H1 (cell line): ENCODE data around the gene OR13C2. TPM values are rescaled to one million over a fixed set of nuclear protein-coding genes. Genes with fewer than 3 reads are reported as not detected.

Experiments
- CTCF ChIA-PET: fragments of 300-600 bp; sonication (Branson Sonifier 250); formaldehyde crosslinking; loops from one replicate; lab custom pipeline; 2021; ENCODE audit not compliant: partially characterized antibody; lab: Charles Lee
- POLR2A ChIA-PET: fragments of 300-600 bp; sonication (Branson Sonifier 250); formaldehyde crosslinking; loops from one replicate; lab custom pipeline; 2021; ENCODE audit warnings: inconsistent platforms; ENCODE audit not compliant: partially characterized antibody; lab: Charles Lee
- DNase-seq, 2 experiments: peaks; one replicate each; pipeline versions ENCODE4 v3.0.0 to v3.0.0-alpha.2; 2010 to 2022; ENCODE audit warnings: low spot score in 2 of 2, low read depth in 1 of 2, mixed read lengths in 1 of 2
- FAIRE-seq: peaks from 2 replicates; lab custom pipeline; 2011; peaks lifted over from hg19 to GRCh38; lab: Jason Lieb, UNC
- H2AFZ ChIP-seq: 2 replicates; pipeline ENCODE4 v1.8.1; 2012; ENCODE audit warnings: low read length, inconsistent platforms
- H2AK5ac ChIP-seq: 2 replicates; pipeline ENCODE4 v1.6.1; 2013; ENCODE audit warnings: low read depth, low read length
- H2BK120ac ChIP-seq: replicated peaks from 2 replicates; pipeline ENCODE3; 2013; ENCODE audit warnings: low read depth, low read length, inconsistent platforms
- H2BK12ac ChIP-seq: 2 replicates; pipeline ENCODE4 v1.6.1; 2013; ENCODE audit warnings: low read depth, low read length
- H2BK15ac ChIP-seq: 2 replicates; pipeline ENCODE4 v1.6.1; 2013; ENCODE audit warnings: low read length
- H2BK20ac ChIP-seq: 2 replicates; pipeline ENCODE4 v1.6.1; 2013; ENCODE audit warnings: low read length
- H2BK5ac ChIP-seq: 2 replicates; pipeline ENCODE4 v1.6.1; 2013; ENCODE audit warnings: low read depth, low read length
- H3K14ac ChIP-seq: 2 replicates; pipeline ENCODE4 v1.6.1; 2013; ENCODE audit warnings: inconsistent platforms; ENCODE audit not compliant: insufficient read length
- H3K18ac ChIP-seq: 2 replicates; pipeline ENCODE4 v1.6.1; 2013; ENCODE audit warnings: low read length; ENCODE audit errors: extremely low read depth
- H3K23ac ChIP-seq: 2 replicates; pipeline ENCODE4 v1.6.1; 2013; ENCODE audit warnings: inconsistent platforms; ENCODE audit not compliant: insufficient read length
- H3K23me2 ChIP-seq: 2 replicates; pipeline ENCODE4 v1.6.1; 2013; ENCODE audit warnings: low read depth, low read length
- H3K27ac ChIP-seq: 2 replicates; pipeline ENCODE4 v1.6.1; 2011; ENCODE audit warnings: low read depth, low read length, inconsistent platforms
- H3K27me3 ChIP-seq, 4 experiments: replicated peaks in 1 of 4; 1 replicate in 1 of 4; 2 replicates in 3 of 4; pipeline versions ENCODE4 v1.6.1 to v1.8.1; 2011 to 2013; ENCODE audit warnings: low read length in 3 of 4, mild to moderate bottlenecking in 3 of 4, inconsistent platforms in 2 of 4, mixed read lengths in 2 of 4, moderate library complexity in 1 of 4; ENCODE audit not compliant: control insufficient read depth in 3 of 4, insufficient read depth in 3 of 4; ENCODE audit errors: extremely low read depth in 1 of 4
- H3K36me3 ChIP-seq, 4 experiments: 2 replicates each; pipeline versions ENCODE4 v1.6.1 to v1.8.1; 2011 to 2013; ENCODE audit warnings: mild to moderate bottlenecking in 4 of 4, low read length in 3 of 4, moderate library complexity in 2 of 4, control low read depth in 1 of 4, inconsistent platforms in 1 of 4; ENCODE audit not compliant: insufficient read depth in 4 of 4, control insufficient read depth in 2 of 4
- H3K4ac ChIP-seq: replicated peaks from 2 replicates; pipeline ENCODE3; 2013; ENCODE audit warnings: low read length, low read depth, mixed read lengths, inconsistent platforms; ENCODE audit not compliant: insufficient read length
- H3K4me1 ChIP-seq, 4 experiments: replicated peaks in 1 of 4; 1 replicate in 1 of 4; 2 replicates in 3 of 4; pipeline versions ENCODE4 v1.6.1 to v1.8.1; 2011 to 2013; ENCODE audit warnings: low read length in 3 of 4, inconsistent platforms in 2 of 4, mixed read lengths in 1 of 4; ENCODE audit not compliant: insufficient read depth in 4 of 4, control insufficient read depth in 3 of 4
- H3K4me2 ChIP-seq, 2 experiments: 2 replicates each; pipeline versions ENCODE4 v1.6.1 to v1.8.1; 2011 to 2013; ENCODE audit warnings: low read depth in 2 of 2, low read length in 2 of 2, control low read depth in 1 of 2, inconsistent platforms in 1 of 2, mild to moderate bottlenecking in 1 of 2; ENCODE audit not compliant: insufficient read depth in 1 of 2
- H3K4me3 ChIP-seq, 4 experiments: fragments of 200-600, 300-600 bp in 1 of 4; sonication (generic), shearing (Covaris generic), sonication (Bioruptor Twin) in 1 of 4; 2 replicates each; pipeline versions ENCODE4 v1.5.1 to v1.8.1; 2011 to 2016; ENCODE audit warnings: low read length in 4 of 4, low read depth in 3 of 4, control low read depth in 2 of 4, inconsistent platforms in 2 of 4, mild to moderate bottlenecking in 2 of 4, mixed read lengths in 1 of 4, moderate library complexity in 1 of 4; ENCODE audit not compliant: insufficient read depth in 2 of 4; ENCODE audit errors: extremely low read depth in 1 of 4
- H3K56ac ChIP-seq: replicated peaks from 2 replicates; pipeline ENCODE3; 2013; ENCODE audit warnings: low read depth, mild to moderate bottlenecking, mixed read lengths, low read length, inconsistent platforms; ENCODE audit not compliant: insufficient read length
- H3K79me1 ChIP-seq: 2 replicates; pipeline ENCODE4 v1.6.1; 2013; ENCODE audit warnings: low read depth, low read length, control low read depth
- H3K79me2 ChIP-seq, 2 experiments: 2 replicates each; pipeline versions ENCODE4 v1.6.1 to v1.8.1; 2012 to 2013; ENCODE audit warnings: low read length in 2 of 2, mild to moderate bottlenecking in 2 of 2, inconsistent platforms in 1 of 2; ENCODE audit not compliant: insufficient read depth in 2 of 2, control insufficient read depth in 1 of 2
- H3K9ac ChIP-seq, 4 experiments: replicated peaks in 1 of 4; 1 replicate in 1 of 4; 2 replicates in 3 of 4; pipeline versions ENCODE4 v1.6.1 to v1.8.1; 2011 to 2013; ENCODE audit warnings: low read depth in 3 of 4, low read length in 3 of 4, control low read depth in 2 of 4, mild to moderate bottlenecking in 2 of 4, moderate library complexity in 2 of 4, inconsistent platforms in 1 of 4; ENCODE audit errors: extremely low read depth in 1 of 4
- H3K9me3 ChIP-seq, 2 experiments: 2 replicates each; pipeline versions ENCODE4 v1.6.1 to v1.8.1; 2012 to 2013; ENCODE audit warnings: mild to moderate bottlenecking in 2 of 2, moderate library complexity in 2 of 2, control low read depth in 1 of 2, inconsistent platforms in 1 of 2, low read depth in 1 of 2, low read length in 1 of 2, mixed read lengths in 1 of 2; ENCODE audit not compliant: insufficient read depth in 2 of 2
- H4K20me1 ChIP-seq, 2 experiments: replicated peaks in 1 of 2; 2 replicates each; pipeline versions ENCODE3 to v1.8.1; 2011 to 2013; ENCODE audit warnings: inconsistent platforms in 2 of 2, low read length in 2 of 2, mild to moderate bottlenecking in 1 of 2; ENCODE audit not compliant: insufficient read depth in 2 of 2, control insufficient read depth in 1 of 2
- H4K5ac ChIP-seq: 2 replicates; pipeline ENCODE4 v1.6.1; 2013; ENCODE audit warnings: low read length, low read depth, mixed read lengths, inconsistent platforms; ENCODE audit not compliant: insufficient read length
- H4K8ac ChIP-seq: 2 replicates; pipeline ENCODE4 v1.8.0; 2013; ENCODE audit warnings: mild to moderate bottlenecking, moderate library complexity, low read length, inconsistent platforms; ENCODE audit not compliant: insufficient read depth; ENCODE audit errors: extremely low read depth
- H4K91ac ChIP-seq: replicated peaks from 2 replicates; pipeline ENCODE3; 2013; ENCODE audit warnings: low read length, mixed read lengths, inconsistent platforms; ENCODE audit not compliant: insufficient read length
- CHD1 ChIP-seq: IDR thresholded peaks from 2 replicates; pipeline ENCODE4 v1.6.1; 2012; ENCODE audit warnings: low read depth, low read length, improper control_type of control experiment
- CHD2 ChIP-seq: IDR thresholded peaks from 2 replicates; pipeline ENCODE4 v1.6.1; 2012; ENCODE audit warnings: low read length, improper control_type of control experiment
- CTCF ChIP-seq, 3 experiments: IDR thresholded peaks; 1 replicate in 2 of 3; 2 replicates in 1 of 3; pipeline versions ENCODE4 v1.5.1 to v1.6.1; 2011; ENCODE audit warnings: low read length in 3 of 3, mild to moderate bottlenecking in 3 of 3, inconsistent platforms in 2 of 3, low read depth in 1 of 3, moderate library complexity in 1 of 3; ENCODE audit not compliant: insufficient read depth in 1 of 3; ENCODE audit errors: control extremely low read depth in 1 of 3
- HDAC2 ChIP-seq, 2 experiments: fragments of 300-600 bp in 1 of 2; sonication (generic) in 1 of 2; IDR thresholded peaks; 2 replicates each; pipeline ENCODE4 v1.6.1; 2011 to 2012; ENCODE audit warnings: low read depth in 2 of 2, low read length in 2 of 2, mild to moderate bottlenecking in 2 of 2, moderate library complexity in 2 of 2, borderline replicate concordance in 1 of 2, inconsistent platforms in 1 of 2
- HDAC6 ChIP-seq: IDR thresholded peaks from one replicate; pipeline ENCODE4 v1.7.1; 2012; ENCODE audit warnings: low read depth, mild to moderate bottlenecking, inconsistent platforms, low read length, moderate library complexity
- JUN ChIP-seq: IDR thresholded peaks from 2 replicates; pipeline ENCODE4 v1.6.1; 2011; ENCODE audit warnings: low read depth, mild to moderate bottlenecking, improper control_type of control experiment, low read length
- RXRA ChIP-seq: IDR thresholded peaks from 2 replicates; pipeline ENCODE4 v1.6.1; 2011; ENCODE audit warnings: low read depth, mild to moderate bottlenecking, low read length, moderate library complexity; ENCODE audit not compliant: insufficient read depth
- SP1 ChIP-seq: IDR thresholded peaks from 2 replicates; pipeline ENCODE4 v1.6.1; 2011; ENCODE audit warnings: low read depth, low read length
- SP2 ChIP-seq: IDR thresholded peaks from 2 replicates; pipeline ENCODE4 v1.6.1; 2012; ENCODE audit warnings: mild to moderate bottlenecking, low read length, inconsistent platforms
- SUZ12 ChIP-seq: fragments of 200-600 bp; sonication (generic); IDR thresholded peaks from 2 replicates; pipeline ENCODE4 v1.6.1; 2012; ENCODE audit warnings: mild to moderate bottlenecking, inconsistent platforms, low read length, moderate library complexity, mixed read lengths
- TAF1 ChIP-seq: IDR thresholded peaks from 2 replicates; pipeline ENCODE4 v1.6.1; 2011; ENCODE audit warnings: mild to moderate bottlenecking, low read depth, low read length
- WGBS, 2 experiments: shearing (Covaris generic) in 1 of 2; methylation state at CpG; one replicate each; pipeline versions ENCODE4 v1.1.6 to v1.1.7; 2013 to 2015; ENCODE audit warnings: low lambda C conversion rate in 2 of 2, mixed read lengths in 2 of 2, inconsistent platforms in 1 of 2, low coverage in 1 of 2, missing lambda C conversion rate in 1 of 2; ENCODE audit not compliant: insufficient replicate concordance in 2 of 2, insufficient coverage in 1 of 2, insufficient read length in 1 of 2; ENCODE audit errors: extremely low coverage in 1 of 2, missing lambda C conversion rate in 1 of 2; 5-methylcytosine and 5-hydroxymethylcytosine counted together
- polyA plus RNA-seq, 7 experiments: library from polyadenylated mRNA; depleted of rRNA in 3 of 7; stranded (reverse) in 5 of 7; unstranded in 2 of 7; fragments of >200 nt in 5 of 7; fragments of 200-250 nt in 2 of 7; gene quantifications; 1 replicate in 5 of 7; 2 replicates in 1 of 7; 4 replicates in 1 of 7; pipeline versions ENCODE4 v1.2.1 to v1.2.3, GENCODE V29; 2011 to 2013; ENCODE audit warnings: missing spikeins in 2 of 7, mixed read lengths in 2 of 7
- total RNA-seq: library from RNA; stranded (reverse); fragmentation: NEBNext Ultra II Directional; extraction: Animal tissue kit (Norgen Biotek cat#: 25700); gene quantifications from 2 replicates; pipeline ENCODE4 v1.2.1, GENCODE V29; 2021
- TF ChIP-seq, protein P1 (sequence below): IDR thresholded peaks from 2 replicates; pipeline ENCODE4 v1.6.1; 2012; ENCODE audit warnings: inconsistent platforms

OR13C2 gene
- total and polyA plus RNA-seq, 2 of the 8 experiments (the other 6 are each of a cell fraction or from before 2014, with no cell fraction given) = not detected

DNA sequence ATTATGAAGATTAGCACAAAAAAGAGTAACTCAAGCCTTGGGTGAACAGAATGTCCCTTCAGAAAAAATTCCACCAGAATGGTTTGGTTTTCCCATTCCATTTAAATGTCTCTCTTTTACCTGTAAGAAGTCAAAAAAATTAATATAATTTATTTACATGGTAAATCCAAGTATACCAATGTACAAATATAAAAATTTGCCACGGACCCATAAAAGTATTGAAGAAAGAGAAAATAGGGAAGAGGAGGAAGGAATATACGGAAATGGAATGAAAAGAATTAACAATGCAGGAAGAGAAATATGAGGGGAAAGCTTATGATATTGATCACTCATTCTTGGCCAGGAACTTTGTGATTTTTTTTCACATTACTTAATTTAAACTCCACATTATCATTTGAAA lies 12.7 kb upstream of the OR13C2 start, which contains the start of gene OR13C9:
TSS of gene OR13C9 (minus strand) at position 101 of the 400 bp plus-strand sequence. CDS start at position 101, 0 bp downstream.
- H3K4me3 ChIP-seq = no peak within 1 kb of the TSS
- no peak within 1 kb of the TSS for H3K4ac ChIP-seq
- DNase-seq (no peak), FAIRE-seq (no peak)
- H3K79me1 ChIP-seq = no peaks in the 10 kb centered on the region
- H2BK120ac ChIP-seq = no peak within 1 kb of the TSS
- H3K4me1 ChIP-seq = no peaks in the 10 kb centered on the region
- no peak within 1 kb of the TSS for H4K91ac ChIP-seq
- ChIA-PET CTCF (no interaction called here), POLR2A (no interaction called here)
- no peak within 1 kb of the TSS for H3K56ac ChIP-seq
- no peak within 1 kb of the TSS for H3K23ac ChIP-seq
- no peak within 1 kb of the TSS for H2AFZ ChIP-seq
- no peak within 1 kb of the TSS for H3K14ac ChIP-seq
- H3K4me2 ChIP-seq = no peak within 1 kb of the TSS
- H4K20me1 ChIP-seq = no peaks in the 10 kb centered on the region
- no peaks in the 10 kb centered on the region for H3K79me2 ChIP-seq
- no peak within 1 kb of the TSS for H3K18ac ChIP-seq
- H3K9ac ChIP-seq = no peak within 1 kb of the TSS
- no peak within 1 kb of the TSS for H2BK12ac ChIP-seq
- H2BK5ac ChIP-seq = no peak within 1 kb of the TSS
- H3K36me3 ChIP-seq = no peaks in the 10 kb centered on the region
- no peaks in the 10 kb centered on the region for H3K27me3 ChIP-seq
- no peak within 1 kb of the TSS for H2BK15ac ChIP-seq
- H4K8ac ChIP-seq = no peak within 1 kb of the TSS
- H2BK20ac ChIP-seq = no peak within 1 kb of the TSS
- H2AK5ac ChIP-seq = no peak within 1 kb of the TSS
- no peaks in the 10 kb centered on the region; the same call in 1 of the 2 replicates for H3K23me2 ChIP-seq
- H3K9me3 ChIP-seq = no peaks in the 10 kb centered on the region
- H4K5ac ChIP-seq = no peak within 1 kb of the TSS
- WGBS, 2 experiments = 81 to 100% methylated on average over 1 to 2 of the region's 2 CpGs
- H3K27ac ChIP-seq = no peak within 1 kb of the TSS
- TF ChIP-seq RXRA (no peak), TAF1 (no peak), HDAC6 (no peak), JUN (no peak), CTCF (IDR thresholded peaks at IDR 0.05; ENCODE audit: control extremely low read depth in 1 of 3, insufficient read depth in 1 of 3, low read depth in 1 of 3, low read length in 3 of 3) (no peak), SP1 (no peak), SP2 (no peak), SUZ12 (no peak), CHD2 (no peak), CHD1 (no peak), HDAC2 (IDR thresholded peaks at IDR 0.05; ENCODE audit: borderline replicate concordance in 1 of 2, low read depth in 2 of 2, low read length in 2 of 2) (no peak)
- TF ChIP-seq, protein P1, sequence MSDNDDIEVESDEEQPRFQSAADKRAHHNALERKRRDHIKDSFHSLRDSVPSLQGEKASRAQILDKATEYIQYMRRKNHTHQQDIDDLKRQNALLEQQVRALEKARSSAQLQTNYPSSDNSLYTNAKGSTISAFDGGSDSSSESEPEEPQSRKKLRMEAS = no peak
